AG08396 (cell line): ENCODE measurements around the gene EYS.

Source experiments
- DNase-seq: peaks from one replicate; pipeline ENCODE4 v3.0.0; 2012; ENCODE audit warnings: low spot score, mixed read lengths

Gene EYS

DNA sequence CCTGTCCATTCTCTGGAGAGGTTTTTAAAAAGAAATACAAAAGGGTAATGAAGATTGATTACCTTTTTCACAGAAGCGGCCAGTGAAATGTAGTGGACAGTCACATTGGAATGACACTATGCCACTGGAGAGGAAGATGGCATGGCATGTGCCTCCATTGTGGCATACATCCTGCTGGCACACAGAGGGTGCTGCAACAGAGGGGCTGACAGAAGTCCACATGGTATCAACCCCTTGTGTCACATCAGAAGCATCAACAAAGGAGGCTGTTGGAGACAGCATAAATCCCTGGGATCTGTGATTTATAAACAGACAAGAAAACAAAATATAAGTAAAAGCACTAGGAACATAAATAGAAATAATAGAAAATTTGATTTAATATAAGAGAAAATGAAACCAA, 1476.5 kb downstream of the EYS start:
- DNase-seq = no peak

DNA sequence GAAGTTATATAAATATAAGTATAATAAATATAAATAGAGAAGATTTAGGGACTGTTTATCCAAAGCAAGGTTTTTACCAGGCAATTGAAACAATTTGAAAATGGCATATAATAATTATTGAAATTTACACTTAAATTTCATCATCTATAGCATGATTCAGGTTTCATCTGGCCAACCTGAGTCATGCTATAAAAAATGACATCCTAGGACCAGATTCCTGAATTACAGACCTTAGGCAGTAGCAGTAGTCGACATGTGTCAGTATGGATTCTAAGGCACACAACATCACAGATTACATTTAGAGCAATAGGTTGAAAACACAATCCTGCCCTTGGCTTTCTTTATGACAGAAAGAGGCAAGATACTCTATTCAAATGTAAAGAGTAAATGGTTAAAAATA, 1479.2 kb downstream of the EYS start:
- DNase-seq = no peak

DNA sequence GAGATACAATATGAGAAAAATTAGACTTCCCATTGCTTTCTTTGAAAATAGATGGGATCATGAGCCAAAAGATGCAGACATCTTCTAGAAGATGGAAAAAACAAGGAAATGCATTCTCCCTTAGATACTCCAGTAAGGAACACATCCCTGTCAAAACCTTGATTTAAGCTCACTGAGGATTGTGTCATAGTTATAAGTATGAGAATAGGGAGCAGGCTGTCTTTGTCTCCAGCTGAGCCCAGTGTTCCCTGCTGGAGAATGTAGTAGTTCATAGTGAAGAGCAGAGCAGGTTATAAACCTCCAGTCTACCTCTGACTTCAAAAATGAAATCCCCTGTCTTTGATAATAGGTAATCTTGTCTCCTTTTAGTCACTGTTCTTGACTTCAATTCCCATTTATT, 1481.5 kb downstream of the EYS start:
- no peak for DNase-seq

DNA sequence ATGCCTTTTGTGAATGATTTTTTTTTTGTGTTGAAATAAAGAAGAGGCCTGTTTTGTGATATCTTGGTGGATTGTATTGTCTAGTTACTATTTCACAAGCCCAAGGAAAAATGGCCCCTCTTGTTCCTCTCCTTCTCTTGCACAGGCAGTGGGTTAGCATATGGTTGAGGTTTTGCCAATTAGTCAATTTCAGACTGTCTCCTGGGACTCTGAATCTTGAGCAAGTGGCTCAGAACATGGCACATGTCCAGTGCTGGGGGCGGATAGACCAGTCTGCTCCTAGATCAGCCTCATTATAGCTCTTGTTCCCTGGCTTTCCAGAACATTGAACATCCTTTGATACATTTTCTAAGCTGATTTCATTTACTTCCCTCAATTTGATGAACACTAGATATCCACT, 1482.2 kb downstream of the EYS start:
- DNase-seq = no peak

DNA sequence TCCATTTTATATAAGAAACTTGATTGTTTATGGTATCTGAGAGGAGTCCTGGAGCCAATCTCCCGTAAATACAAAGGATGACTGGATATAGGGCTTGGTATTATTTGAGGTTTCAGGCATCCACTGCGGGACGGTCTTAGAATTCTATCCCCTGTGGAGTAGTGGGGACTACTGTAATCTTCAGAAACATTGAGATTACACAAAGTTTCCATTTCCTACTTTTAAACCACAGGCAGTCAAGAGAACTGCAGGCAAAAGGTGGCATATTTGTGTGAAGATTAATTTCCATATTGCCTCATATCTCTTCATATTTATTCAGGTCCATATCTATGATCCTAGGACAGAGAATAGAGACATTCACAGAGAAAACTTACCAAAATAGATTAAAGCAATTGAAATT, 1485.2 kb downstream of the EYS start:
- no peak for DNase-seq

DNA sequence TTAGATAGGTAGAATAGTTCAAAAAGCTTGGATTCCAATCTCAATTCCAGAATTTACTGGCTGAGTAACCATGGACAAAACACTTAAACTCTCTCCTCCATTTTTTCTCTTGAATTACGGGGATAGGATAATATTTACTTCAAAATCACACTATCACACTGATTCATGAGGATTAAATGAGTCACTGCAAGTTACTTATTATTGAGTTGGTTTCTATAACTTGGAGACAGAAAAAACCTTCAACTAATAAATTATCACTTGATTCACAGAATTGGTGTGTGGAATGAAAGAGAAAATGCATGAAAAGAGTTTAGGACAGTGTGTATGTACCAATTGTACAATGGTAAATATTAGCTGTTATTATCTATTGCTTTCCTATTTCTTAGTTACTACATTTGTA, 1486.2 kb downstream of the EYS start:
- no peak for DNase-seq

DNA sequence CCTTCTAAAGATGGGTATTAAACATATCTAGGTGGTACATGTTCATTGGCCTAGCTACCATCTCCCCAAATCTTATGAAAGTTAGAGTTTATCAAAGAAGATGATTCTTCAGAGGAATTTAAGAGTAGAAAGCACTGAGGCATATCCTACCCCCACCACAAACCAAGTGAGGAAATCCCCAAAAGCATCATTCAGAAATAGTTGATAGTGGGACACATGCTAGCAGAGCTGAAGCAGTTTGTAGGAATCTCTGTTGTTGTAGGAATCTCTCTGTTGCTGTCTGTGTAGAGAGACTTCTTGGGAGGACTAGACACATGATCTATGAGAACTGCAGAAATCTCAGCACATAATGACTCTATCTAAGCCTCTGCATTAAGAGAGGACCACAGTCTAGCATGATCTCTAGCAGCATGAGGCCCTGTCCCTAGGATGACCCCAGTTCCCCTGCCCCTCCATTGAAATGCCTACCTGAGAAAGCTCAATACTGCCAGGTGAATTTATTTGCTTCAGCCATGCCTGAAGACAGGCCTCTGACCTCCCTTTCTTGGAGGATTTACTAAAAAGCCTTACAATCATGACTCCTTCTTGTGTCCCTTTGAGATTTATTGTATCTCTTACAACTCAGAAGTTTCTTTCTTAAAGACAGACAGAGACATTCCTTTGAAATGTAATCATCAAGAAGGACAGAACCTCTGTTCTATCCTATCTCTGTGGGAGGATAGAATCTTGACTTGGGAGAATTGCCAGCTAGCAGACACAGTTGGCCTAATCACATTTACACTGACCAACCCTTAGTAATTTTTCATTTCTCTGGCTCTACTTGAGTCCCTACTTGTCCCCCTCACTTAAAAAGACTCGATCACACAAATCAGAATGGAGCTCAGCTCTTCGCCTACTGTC, 1489.1 kb downstream of the EYS start:
- DNase-seq = peak; percentile 3

DNA sequence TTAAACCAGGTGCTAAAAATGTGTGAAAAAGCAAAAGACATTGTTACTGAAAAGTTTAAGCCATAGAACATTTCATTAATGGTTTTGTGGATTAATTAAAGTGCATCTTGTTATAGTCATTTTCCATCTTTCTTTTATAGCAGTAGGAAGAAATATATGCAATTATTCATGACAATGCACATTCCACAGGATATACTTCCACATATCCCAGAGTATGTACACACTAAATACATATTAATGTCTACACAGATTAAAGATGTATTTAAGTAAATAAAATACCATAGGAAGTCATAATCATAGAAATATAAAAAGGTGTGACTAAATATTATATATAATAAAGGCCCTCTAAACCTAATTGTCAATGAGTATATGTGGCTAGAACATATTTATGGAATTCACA, 1492.7 kb downstream of the EYS start:
- DNase-seq = no peak

DNA sequence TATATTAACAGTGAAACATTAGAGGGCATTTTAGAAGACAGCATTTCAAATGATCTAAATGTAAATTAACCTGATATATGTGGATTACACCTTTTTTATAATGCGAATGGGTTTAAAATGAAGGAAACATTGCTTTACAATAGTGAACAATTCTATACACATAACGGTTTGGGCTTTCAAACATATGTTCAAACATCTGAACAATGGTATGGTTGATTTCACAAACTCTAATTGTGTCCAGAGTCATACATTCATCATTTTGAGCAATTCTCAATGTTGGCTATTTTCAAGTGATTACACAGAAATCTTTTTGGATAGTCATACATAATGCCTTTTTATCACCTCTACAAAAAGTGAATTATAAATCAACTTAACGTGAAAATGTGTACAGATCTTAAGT, 1493.3 kb downstream of the EYS start:
- no peak for DNase-seq

DNA sequence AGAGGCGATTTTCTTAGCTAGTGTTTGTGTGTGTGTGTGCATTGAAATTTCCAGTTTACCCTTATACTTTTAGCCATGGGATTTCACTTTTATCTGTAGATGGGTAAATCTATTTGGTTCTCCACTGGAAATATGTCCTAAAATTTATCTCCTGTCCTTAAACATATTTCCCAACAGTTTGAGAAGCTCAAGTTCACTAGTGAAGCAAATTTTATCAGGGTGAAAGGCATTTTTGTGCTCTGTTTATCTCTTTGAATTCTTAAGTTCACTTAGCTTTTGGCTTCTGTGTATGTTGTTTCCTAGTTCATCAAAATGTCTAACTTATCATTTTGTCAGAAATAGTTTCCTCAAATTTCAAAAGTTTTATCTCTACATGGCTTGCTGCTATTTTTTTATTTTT, 1509.8 kb downstream of the EYS start:
- no peak for DNase-seq

DNA sequence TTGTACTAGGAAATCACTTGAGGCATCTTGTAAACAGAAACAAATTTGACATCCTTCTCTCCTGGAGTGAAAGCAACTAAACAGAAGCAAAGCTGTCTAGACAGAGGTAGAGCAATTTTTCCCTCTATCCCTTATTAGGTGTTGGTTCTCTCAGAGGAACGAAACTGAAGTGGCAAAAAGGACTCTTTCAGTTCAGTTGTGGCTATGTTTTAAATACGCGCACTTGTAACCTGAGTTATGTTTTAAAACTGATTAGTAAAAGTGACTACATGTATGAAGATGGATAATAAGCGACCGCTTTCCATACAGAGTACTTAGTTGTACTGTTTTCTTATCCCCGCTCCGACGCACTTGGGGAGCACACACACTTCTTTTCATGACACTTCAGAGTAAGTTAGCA, 1520.4 kb downstream of the EYS start:
- no peak for DNase-seq

DNA sequence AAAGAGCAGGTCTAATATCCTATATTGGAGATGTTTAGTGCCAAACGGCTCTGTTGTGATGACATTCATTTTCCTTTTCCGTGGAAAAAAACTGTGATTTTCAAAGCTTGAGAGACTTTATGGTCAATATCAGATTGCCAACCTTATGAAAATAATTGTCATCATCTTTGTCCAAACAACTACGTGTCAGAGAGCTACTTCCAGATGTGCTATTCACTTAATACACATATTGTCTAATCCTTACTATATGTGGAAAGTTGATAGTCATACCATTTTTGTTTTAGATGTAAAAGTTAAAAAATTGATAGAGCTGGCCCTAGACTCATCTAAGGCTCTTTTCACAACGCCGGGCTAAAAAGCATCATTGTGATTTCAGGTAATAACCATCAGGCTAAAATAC, 1521.4 kb downstream of the EYS start:
- DNase-seq = no peak

DNA sequence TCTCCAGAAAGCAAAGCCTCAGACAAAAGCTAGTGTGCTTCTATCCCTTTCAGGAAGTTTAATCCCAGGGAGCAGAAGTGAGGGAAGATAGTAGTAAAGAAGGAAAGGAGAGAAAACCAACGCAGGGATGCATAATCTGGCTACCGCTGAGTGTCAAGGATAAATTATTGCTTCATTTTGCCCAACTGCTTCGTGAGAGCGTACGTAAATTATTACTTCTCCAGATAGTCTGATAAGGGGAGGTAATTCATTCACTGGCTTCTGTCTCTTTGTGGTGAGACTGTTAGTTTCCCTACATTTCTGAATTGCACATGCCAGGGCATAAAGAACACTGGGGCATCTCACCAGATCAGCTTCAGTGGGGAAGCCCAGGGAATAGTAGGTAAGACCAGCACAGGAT, 1531.7 kb downstream of the EYS start:
- DNase-seq = no peak

DNA sequence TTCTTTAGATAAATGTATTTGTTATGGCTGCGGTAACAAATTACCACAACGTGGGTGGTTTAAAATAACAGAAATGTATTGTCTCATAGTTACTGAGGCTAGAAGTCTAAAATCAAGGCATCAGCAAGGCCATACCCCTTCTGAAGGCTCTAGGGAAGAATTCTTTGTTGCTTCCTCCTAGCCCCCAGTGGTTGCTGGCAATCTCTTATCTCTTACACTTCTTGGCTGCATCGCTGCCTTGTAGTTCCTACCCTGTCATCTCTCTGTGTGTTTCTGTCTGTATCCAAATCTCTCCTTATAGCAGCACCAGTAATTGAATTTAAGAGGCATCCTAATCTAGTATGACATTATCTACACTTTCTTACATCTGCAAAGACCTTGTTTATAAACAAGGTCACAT, 1536.7 kb downstream of the EYS start:
- DNase-seq = no peak

DNA sequence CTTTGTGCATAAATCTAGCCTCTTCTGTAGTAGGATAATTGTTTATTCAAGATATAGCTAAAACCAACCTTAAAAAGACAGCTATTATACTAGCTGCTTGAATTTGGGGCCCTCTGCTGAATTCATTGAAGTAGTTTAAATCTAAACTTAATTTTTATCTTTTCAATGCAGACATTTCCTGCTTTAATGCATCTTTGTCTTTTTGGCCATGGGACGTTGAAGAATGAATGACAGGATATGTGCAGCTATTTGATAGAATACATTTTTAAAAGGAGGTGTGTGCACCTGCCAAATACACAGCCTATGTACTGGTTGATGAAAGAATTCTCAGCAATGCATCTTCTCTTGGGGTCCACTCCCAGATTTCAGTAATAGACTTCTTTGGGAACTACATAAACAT, 1546.5 kb downstream of the EYS start:
- no peak for DNase-seq

DNA sequence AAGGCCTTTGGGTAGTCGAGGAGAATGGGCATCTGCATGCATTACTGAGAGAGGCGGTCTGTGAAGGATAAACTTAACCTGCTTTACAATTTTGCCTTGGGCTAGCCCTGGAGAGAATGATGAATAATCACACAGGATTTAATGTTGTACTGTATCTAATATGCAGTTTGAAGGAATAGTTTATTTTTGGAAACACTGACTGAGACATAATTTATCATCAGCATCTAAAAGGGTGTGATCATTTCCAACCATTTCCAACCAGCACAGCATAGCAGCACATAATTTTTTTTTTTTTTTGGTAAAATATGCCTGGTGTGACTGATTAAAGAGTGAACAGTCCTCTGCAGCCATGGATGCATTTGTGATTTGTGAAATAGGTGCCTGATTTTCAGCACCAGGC, 1552.0 kb downstream of the EYS start:
- DNase-seq = no peak

DNA sequence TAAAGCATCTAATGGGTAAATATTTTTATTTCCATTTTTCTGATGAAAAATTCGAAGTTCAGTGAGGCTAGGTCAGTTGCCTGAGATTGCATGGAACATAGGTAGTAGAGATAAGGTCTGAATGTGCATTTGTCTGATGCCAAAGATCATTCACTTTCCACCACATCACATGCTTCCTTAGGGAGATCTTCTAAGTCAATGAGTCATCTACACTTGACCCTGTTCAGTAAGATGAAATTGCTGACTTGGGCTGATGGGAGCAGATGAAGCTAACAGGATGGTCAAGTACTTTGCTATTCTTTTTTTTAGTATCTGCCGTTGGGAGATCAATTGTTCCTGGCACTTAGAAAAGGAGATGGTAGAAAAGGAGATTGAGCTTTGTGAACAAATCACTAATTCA, 1560.2 kb downstream of the EYS start:
- no peak for DNase-seq

DNA sequence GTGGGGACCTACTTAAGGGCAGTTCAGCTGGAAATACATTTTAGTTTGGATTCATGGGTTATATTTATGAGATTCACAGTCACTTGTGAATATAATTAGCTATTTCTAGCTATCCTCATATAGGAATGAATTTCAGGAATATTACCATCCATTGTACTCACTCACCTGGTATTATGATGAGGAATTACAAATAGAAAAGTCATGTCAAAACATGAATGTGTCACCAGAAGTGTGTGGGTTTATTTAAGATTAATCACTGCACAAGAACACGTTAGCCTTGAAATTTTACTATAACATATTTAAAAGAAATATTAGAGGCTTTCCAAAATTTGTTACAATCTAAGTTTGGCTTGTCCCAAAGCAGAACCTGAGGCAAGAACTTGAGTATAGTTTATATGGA, 1560.9 kb downstream of the EYS start:
- no peak for DNase-seq

DNA sequence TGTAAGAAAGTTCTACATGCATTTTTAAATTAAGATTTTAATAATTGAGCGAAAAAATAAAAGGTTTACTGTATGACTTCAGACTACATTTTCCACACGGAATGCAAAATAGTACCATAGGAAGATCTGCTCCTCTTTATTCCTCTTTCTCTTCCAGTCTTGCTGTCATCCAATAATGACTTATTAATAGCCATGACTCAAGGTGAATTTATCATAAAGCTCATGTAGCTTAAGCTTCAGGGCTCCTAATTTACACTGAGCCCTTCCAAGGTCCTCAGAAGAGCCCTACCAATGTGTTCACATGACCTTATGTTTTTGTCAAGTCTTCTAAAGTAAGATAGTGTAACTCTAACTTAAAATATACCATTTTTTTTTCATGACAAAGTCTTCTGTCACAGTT, 1561.4 kb downstream of the EYS start:
- DNase-seq = no peak

DNA sequence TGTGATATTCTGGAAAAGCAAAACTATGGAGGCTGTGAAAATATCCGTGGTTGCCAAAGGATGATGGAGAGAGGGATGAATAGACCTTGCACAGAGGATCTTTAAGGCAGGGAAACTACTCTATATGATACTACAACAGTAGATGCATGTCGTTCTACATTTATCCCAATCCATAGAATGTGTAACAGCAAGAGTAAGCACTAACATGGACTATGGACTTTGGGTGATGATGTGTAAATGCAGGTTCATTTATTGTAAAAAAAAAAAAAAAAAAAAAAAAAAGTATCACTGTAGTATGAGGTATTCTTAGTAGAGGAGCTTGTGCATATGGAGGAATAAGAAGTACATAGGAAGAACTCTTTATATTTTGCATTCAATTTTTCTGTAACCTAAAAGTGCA, 1563.9 kb downstream of the EYS start:
- DNase-seq = no peak

DNA sequence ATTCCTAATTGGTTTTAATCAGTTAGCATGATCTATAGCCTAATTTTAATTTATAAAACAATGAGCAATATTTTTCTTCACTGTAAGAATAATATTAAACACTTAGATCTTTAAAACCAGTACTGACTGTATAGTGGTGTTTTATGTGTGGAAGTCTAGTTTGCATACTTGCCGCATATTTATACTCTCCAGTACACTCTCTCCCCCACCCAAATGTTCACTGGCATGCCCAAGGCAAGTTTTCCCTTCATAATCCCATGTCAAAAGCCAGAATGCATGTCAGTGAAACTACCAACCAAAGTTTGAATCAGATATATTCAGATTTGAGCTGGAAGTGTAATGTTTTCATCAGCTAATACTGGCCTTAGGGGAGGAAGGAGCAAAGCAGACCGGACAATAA, 1565.3 kb downstream of the EYS start:
- no peak for DNase-seq

DNA sequence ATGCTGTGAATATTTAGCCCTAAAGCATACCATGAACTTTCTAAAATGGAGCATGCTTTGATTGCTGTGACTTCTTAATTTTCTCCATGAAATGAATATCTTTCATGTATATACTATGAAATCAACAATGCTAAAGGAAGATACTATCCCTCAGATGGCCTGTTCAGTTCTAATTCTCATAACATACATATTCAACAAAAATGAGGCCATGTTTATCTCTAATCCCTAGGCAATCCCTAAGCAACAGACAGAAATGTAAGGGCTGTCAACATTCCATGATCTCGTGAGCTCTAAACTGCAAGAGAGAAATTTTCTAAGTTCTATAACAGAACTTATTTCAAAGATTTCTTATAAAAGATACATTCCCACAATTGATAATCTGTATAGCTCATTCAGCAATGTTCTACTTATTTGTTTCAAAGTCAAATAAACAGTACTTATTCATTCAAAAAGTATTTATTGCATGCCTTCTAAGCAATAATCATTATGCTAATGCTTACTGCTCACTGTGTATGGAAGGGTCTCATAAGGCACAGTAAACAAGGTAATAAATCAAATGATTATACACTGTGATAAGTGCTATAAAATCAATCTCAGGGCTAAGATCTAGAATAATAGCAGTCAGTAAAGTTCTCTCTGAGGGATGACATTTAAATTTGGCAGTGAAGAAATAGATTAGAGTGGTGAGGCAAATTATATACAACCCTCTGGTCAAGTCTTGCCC, 1578.6 kb downstream of the EYS start:
- no peak for DNase-seq

DNA sequence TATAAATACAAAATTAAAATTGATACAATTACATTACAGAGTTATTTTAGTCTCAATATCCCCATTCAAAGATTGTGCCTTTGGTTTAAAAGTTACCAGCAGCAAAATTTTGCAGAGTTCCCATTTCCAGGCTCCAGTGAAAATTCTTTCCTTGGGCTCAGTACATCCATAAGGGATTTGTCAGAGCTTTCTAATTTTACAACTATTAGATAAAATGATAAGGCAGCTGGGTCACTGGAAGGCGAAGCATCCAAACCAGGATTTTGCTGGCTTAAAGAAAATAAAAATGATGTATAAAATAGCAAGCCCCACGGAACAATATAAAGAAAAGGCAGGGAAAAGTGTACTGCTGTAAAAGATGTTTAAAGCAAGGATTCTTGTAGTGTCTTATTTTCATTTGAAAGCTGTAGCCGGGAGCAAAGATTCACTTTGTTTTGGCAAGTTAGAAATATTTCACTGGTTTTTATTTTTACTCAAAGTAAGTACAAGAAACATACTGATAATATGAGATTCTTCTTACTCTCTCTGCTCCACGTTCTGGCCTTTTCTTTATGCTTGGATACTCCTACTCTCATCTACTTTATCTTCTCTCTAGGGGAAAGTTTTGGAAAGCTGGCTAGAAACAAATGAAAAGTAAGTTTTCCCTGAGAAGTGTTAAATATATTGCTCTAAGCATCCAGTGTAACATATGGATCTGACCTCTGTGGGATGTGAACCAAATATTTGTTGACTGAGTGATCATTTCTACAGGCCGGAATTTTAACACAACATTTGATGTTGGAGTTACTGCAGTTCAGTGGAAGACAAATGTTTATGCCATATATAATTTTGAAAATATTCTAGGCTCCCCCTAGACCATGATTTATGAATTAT, 1583.0 kb downstream of the EYS start:
- DNase-seq = no peak
